WTC11 (cell line): ENCODE results near the gene NDRG2. TPM values are rescaled to one million over a fixed set of nuclear protein-coding genes. Genes with fewer than 3 reads are reported as not detected.
A peak's percentile ranks its signal among the peaks of the same experiment; 100 is the strongest.

ENCODE experiments used
- ATAC-seq: fragments of 200-7000 bp; cut with Tn5 transposase; 2 replicates; pipeline ENCODE4 v1.10.0; 2021; ENCODE audit warnings: mild to moderate bottlenecking, moderate library complexity
- CTCF ChIA-PET: fragments of 300-600 bp; sonication (Branson Sonifier 250); formaldehyde crosslinking; loops from one replicate; lab custom pipeline; 2021; ENCODE audit warnings: antibody characterized with exemption; lab: Charles Lee
- POLR2A ChIA-PET: fragments of 350-600 bp; sonication (Branson Sonifier 250); formaldehyde crosslinking; loops from one replicate; lab custom pipeline; 2021; ENCODE audit warnings: antibody characterized with exemption; lab: Charles Lee
- DNase-seq: peaks from one replicate; pipeline ENCODE4 v3.0.0; 2021; ENCODE audit warnings: low spot score
- H3K27ac Mint-ChIP-seq: 2 replicates; pipeline ENCODE4 v1.8.0; 2021; ENCODE audit warnings: mixed read lengths
- H3K27me3 Mint-ChIP-seq: 2 replicates; pipeline ENCODE4 v1.8.0; 2021; ENCODE audit warnings: low read depth, mild to moderate bottlenecking, moderate library complexity, mixed read lengths
- H3K36me3 Mint-ChIP-seq: 2 replicates; pipeline ENCODE4 v1.8.0; 2021; ENCODE audit warnings: mixed read lengths
- H3K4me1 Mint-ChIP-seq: 2 replicates; pipeline ENCODE4 v1.8.0; 2022; ENCODE audit warnings: mixed read lengths
- H3K4me3 Mint-ChIP-seq: 2 replicates; pipeline ENCODE4 v1.8.0; 2021; ENCODE audit warnings: mild to moderate bottlenecking, moderate library complexity, mixed read lengths
- H3K9me3 Mint-ChIP-seq: 2 replicates; pipeline ENCODE4 v1.8.0; 2021; ENCODE audit warnings: mixed read lengths
- CREM ChIP-seq: sonication (generic); formaldehyde crosslinking; IDR thresholded peaks from 2 replicates; pipeline ENCODE4 v1.8.1; 2022; ENCODE audit warnings: mild to moderate bottlenecking, missing genetic modification reagents, moderate library complexity
- ETV6 ChIP-seq: sonication (generic); formaldehyde crosslinking; IDR thresholded peaks from 2 replicates; pipeline ENCODE4 v1.8.1; 2022; ENCODE audit warnings: mild to moderate bottlenecking, missing genetic modification reagents
- FOXP1 ChIP-seq: sonication (generic); formaldehyde crosslinking; IDR thresholded peaks from 2 replicates; pipeline ENCODE4 v1.8.0; 2022; ENCODE audit warnings: missing genetic modification reagents, mild to moderate bottlenecking, moderate library complexity, borderline replicate concordance
- GABPB1 ChIP-seq: sonication (generic); formaldehyde crosslinking; IDR thresholded peaks from 2 replicates; pipeline ENCODE4 v1.8.1; 2023; ENCODE audit warnings: mild to moderate bottlenecking, missing genetic modification reagents
- HMGA2 ChIP-seq: fragments of 250-450 bp; sonication (Bioruptor Pico); IDR thresholded peaks from 2 replicates; pipeline ENCODE4 v1.4.0; 2021; ENCODE audit warnings: mild to moderate bottlenecking, moderate library complexity
- IRF2 ChIP-seq: sonication (generic); formaldehyde crosslinking; IDR thresholded peaks from 2 replicates; pipeline ENCODE4 v1.8.0; 2022; ENCODE audit warnings: low read depth, missing genetic modification reagents, borderline replicate concordance
- KAT7 ChIP-seq: sonication (generic); formaldehyde crosslinking; IDR thresholded peaks from 2 replicates; pipeline ENCODE4 v1.8.1; 2023; ENCODE audit warnings: missing genetic modification reagents, mild to moderate bottlenecking, borderline replicate concordance
- NFYB ChIP-seq: sonication (generic); formaldehyde crosslinking; conservative IDR thresholded peaks from 2 replicates; pipeline ENCODE4 v1.8.0; 2022; ENCODE audit warnings: low read depth, missing genetic modification reagents
- NR2C2 ChIP-seq: sonication (generic); formaldehyde crosslinking; IDR thresholded peaks from 2 replicates; pipeline ENCODE4 v1.8.0; 2022; ENCODE audit warnings: mild to moderate bottlenecking, missing genetic modification reagents
- SMAD3 ChIP-seq: sonication (generic); formaldehyde crosslinking; IDR thresholded peaks from 2 replicates; pipeline ENCODE4 v1.8.0; 2022; ENCODE audit warnings: missing genetic modification reagents, mild to moderate bottlenecking, borderline replicate concordance
- TCF7 ChIP-seq: sonication (generic); formaldehyde crosslinking; IDR thresholded peaks from 2 replicates; pipeline ENCODE4 v1.8.0; 2022; ENCODE audit warnings: mild to moderate bottlenecking, low read depth, missing genetic modification reagents, moderate library complexity
- TEAD4 ChIP-seq: sonication (generic); formaldehyde crosslinking; IDR thresholded peaks from 2 replicates; pipeline ENCODE4 v1.8.0; 2022; ENCODE audit warnings: mild to moderate bottlenecking, missing genetic modification reagents
- ZNF219 ChIP-seq: sonication (generic); formaldehyde crosslinking; IDR thresholded peaks from 2 replicates; pipeline ENCODE4 v1.8.0; 2023; ENCODE audit warnings: missing genetic modification reagents, mild to moderate bottlenecking, borderline replicate concordance
- ZNF263 ChIP-seq: sonication (generic); formaldehyde crosslinking; IDR thresholded peaks from 2 replicates; pipeline ENCODE4 v1.8.1; 2022; ENCODE audit warnings: low read depth, mild to moderate bottlenecking, moderate library complexity, missing genetic modification reagents
- ZNF317 ChIP-seq: sonication (generic); formaldehyde crosslinking; IDR thresholded peaks from 2 replicates; pipeline ENCODE4 v1.8.1; 2023; ENCODE audit warnings: low read depth, mild to moderate bottlenecking, moderate library complexity, missing genetic modification reagents, borderline replicate concordance
- total RNA-seq: library from RNA; stranded (reverse); gene quantifications from 3 replicates; pipeline ENCODE4 v1.2.3, GENCODE V29; 2021
- TF ChIP-seq, protein P1 (sequence below): sonication (generic); formaldehyde crosslinking; IDR thresholded peaks from 2 replicates; pipeline ENCODE4 v1.8.1; 2023; ENCODE audit warnings: mild to moderate bottlenecking, missing genetic modification reagents, moderate library complexity
- TF ChIP-seq, protein P2 (sequence below): fragments of 200-600 bp; IDR thresholded peaks from 2 replicates; pipeline ENCODE4 v1.8.0; 2022; ENCODE audit warnings: antibody characterized with exemption
- TF ChIP-seq, protein P3 (sequence below): sonication (generic); formaldehyde crosslinking; IDR thresholded peaks from 2 replicates; pipeline ENCODE4 v1.8.0; 2023; ENCODE audit warnings: missing genetic modification reagents
- TF ChIP-seq, protein P4 (sequence below): sonication (generic); formaldehyde crosslinking; IDR thresholded peaks from 2 replicates; pipeline ENCODE4 v1.8.1; 2023; ENCODE audit warnings: mild to moderate bottlenecking, missing genetic modification reagents
- TF ChIP-seq, protein P5 (sequence below): sonication (generic); formaldehyde crosslinking; IDR thresholded peaks from 2 replicates; pipeline ENCODE4 v1.8.0; 2022; ENCODE audit warnings: mild to moderate bottlenecking, missing genetic modification reagents
- TF ChIP-seq, protein P6 (sequence below): sonication (generic); formaldehyde crosslinking; IDR thresholded peaks from 2 replicates; pipeline ENCODE4 v1.8.0; 2023; ENCODE audit warnings: missing genetic modification reagents, mild to moderate bottlenecking, borderline replicate concordance

The NDRG2 gene
- total RNA-seq, 1 experiment from 2014 or later, result 32.2 TPM

DNA sequence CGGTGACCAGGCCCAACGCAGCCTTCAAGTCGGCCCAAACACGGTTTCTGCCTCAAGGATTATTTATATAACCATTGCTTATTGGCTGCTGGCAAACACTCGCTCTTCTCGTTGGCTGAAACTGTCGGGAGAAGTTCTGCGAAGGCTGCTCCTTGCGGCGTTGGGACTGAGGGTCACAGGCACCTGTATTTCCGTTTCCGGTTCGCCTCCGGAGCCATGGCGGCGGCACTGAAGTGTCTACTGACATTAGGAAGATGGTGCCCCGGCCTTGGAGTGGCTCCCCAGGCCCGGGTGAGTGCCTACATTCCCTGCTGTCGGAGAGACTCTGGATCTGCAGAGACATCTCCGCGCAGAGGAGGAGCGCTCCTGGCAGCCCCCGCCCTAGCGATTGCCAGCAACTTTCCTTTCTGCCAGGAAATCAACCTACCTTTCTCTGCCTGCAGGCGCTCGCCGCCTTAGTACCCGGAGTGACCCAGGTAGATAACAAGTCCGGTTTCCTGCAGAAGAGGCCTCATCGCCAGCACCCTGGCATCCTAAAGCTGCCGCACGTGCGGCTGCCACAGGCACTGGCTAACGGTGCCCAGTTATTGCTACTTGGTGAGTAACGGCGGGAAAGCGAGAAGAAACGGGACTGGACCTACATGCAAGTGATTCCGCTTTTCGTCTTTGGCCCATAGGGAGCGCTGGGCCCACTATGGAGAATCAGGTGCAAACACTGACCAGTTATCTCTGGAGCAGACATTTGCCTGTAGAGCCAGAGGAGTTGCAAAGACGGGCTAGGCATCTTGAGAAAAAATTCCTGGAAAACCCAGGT is 34.9 kb downstream of the NDRG2 start, which contains the start of gene METTL17:
Gene METTL17 (plus strand): TSS at position 194 of the 814 bp plus-strand sequence. CDS start 23 bp downstream, at position 217.
- TF ChIP-seq NR2C2 (CRISPR knock-in tag) (peak; percentile 86), GABPB1 (CRISPR knock-in tag) (peak; percentile 61), ETV6 (peak; percentile 60; the same call in 1 of the 2 replicates), TCF7 (no peak), ZNF219 (CRISPR knock-in tag) (no peak), SMAD3 (CRISPR knock-in tag) (no peak), NFYB (CRISPR knock-in tag) (peak; percentile 91), ZNF317 (CRISPR knock-in tag) (no peak), TEAD4 (CRISPR knock-in tag) (no peak), CREM (CRISPR knock-in tag) (0 out of 2 replicates have a peak, but pooled peaks have one; percentile 21), ZNF263 (CRISPR knock-in tag) (no peak), KAT7 (no peak), IRF2 (CRISPR knock-in tag) (no peak), HMGA2 (CRISPR knock-in tag) (no peak), FOXP1 (CRISPR knock-in tag) (peak; percentile 21; the same call in 1 of the 2 replicates)
- TF ChIP-seq, protein P1, sequence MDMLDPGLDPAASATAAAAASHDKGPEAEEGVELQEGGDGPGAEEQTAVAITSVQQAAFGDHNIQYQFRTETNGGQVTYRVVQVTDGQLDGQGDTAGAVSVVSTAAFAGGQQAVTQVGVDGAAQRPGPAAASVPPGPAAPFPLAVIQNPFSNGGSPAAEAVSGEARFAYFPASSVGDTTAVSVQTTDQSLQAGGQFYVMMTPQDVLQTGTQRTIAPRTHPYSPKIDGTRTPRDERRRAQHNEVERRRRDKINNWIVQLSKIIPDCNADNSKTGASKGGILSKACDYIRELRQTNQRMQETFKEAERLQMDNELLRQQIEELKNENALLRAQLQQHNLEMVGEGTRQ (CRISPR knock-in tag), result 0 out of 2 replicates have a peak, but pooled peaks have one; percentile 30
- TF ChIP-seq, protein P2, sequence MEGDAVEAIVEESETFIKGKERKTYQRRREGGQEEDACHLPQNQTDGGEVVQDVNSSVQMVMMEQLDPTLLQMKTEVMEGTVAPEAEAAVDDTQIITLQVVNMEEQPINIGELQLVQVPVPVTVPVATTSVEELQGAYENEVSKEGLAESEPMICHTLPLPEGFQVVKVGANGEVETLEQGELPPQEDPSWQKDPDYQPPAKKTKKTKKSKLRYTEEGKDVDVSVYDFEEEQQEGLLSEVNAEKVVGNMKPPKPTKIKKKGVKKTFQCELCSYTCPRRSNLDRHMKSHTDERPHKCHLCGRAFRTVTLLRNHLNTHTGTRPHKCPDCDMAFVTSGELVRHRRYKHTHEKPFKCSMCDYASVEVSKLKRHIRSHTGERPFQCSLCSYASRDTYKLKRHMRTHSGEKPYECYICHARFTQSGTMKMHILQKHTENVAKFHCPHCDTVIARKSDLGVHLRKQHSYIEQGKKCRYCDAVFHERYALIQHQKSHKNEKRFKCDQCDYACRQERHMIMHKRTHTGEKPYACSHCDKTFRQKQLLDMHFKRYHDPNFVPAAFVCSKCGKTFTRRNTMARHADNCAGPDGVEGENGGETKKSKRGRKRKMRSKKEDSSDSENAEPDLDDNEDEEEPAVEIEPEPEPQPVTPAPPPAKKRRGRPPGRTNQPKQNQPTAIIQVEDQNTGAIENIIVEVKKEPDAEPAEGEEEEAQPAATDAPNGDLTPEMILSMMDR, result no peak
- TF ChIP-seq, protein P3, sequence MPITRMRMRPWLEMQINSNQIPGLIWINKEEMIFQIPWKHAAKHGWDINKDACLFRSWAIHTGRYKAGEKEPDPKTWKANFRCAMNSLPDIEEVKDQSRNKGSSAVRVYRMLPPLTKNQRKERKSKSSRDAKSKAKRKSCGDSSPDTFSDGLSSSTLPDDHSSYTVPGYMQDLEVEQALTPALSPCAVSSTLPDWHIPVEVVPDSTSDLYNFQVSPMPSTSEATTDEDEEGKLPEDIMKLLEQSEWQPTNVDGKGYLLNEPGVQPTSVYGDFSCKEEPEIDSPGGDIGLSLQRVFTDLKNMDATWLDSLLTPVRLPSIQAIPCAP, result 0 out of 2 replicates have a peak, but pooled peaks have one; percentile 40
- TF ChIP-seq, protein P4, sequence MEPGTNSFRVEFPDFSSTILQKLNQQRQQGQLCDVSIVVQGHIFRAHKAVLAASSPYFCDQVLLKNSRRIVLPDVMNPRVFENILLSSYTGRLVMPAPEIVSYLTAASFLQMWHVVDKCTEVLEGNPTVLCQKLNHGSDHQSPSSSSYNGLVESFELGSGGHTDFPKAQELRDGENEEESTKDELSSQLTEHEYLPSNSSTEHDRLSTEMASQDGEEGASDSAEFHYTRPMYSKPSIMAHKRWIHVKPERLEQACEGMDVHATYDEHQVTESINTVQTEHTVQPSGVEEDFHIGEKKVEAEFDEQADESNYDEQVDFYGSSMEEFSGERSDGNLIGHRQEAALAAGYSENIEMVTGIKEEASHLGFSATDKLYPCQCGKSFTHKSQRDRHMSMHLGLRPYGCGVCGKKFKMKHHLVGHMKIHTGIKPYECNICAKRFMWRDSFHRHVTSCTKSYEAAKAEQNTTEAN (CRISPR knock-in tag), result 0 out of 2 replicates have a peak, but pooled peaks have one; percentile 34
- TF ChIP-seq, protein P5, sequence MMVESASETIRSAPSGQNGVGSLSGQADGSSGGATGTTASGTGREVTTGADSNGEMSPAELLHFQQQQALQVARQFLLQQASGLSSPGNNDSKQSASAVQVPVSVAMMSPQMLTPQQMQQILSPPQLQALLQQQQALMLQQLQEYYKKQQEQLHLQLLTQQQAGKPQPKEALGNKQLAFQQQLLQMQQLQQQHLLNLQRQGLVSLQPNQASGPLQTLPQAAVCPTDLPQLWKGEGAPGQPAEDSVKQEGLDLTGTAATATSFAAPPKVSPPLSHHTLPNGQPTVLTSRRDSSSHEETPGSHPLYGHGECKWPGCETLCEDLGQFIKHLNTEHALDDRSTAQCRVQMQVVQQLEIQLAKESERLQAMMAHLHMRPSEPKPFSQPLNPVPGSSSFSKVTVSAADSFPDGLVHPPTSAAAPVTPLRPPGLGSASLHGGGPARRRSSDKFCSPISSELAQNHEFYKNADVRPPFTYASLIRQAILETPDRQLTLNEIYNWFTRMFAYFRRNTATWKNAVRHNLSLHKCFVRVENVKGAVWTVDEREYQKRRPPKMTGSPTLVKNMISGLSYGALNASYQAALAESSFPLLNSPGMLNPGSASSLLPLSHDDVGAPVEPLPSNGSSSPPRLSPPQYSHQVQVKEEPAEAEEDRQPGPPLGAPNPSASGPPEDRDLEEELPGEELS (CRISPR knock-in tag), result 0 out of 2 replicates have a peak, but pooled peaks have one; percentile 54
- TF ChIP-seq, protein P6, sequence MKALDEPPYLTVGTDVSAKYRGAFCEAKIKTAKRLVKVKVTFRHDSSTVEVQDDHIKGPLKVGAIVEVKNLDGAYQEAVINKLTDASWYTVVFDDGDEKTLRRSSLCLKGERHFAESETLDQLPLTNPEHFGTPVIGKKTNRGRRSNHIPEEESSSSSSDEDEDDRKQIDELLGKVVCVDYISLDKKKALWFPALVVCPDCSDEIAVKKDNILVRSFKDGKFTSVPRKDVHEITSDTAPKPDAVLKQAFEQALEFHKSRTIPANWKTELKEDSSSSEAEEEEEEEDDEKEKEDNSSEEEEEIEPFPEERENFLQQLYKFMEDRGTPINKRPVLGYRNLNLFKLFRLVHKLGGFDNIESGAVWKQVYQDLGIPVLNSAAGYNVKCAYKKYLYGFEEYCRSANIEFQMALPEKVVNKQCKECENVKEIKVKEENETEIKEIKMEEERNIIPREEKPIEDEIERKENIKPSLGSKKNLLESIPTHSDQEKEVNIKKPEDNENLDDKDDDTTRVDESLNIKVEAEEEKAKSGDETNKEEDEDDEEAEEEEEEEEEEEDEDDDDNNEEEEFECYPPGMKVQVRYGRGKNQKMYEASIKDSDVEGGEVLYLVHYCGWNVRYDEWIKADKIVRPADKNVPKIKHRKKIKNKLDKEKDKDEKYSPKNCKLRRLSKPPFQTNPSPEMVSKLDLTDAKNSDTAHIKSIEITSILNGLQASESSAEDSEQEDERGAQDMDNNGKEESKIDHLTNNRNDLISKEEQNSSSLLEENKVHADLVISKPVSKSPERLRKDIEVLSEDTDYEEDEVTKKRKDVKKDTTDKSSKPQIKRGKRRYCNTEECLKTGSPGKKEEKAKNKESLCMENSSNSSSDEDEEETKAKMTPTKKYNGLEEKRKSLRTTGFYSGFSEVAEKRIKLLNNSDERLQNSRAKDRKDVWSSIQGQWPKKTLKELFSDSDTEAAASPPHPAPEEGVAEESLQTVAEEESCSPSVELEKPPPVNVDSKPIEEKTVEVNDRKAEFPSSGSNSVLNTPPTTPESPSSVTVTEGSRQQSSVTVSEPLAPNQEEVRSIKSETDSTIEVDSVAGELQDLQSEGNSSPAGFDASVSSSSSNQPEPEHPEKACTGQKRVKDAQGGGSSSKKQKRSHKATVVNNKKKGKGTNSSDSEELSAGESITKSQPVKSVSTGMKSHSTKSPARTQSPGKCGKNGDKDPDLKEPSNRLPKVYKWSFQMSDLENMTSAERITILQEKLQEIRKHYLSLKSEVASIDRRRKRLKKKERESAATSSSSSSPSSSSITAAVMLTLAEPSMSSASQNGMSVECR, result no peak
- H3K9me3 Mint-ChIP-seq, result no peaks in the 10 kb centered on the region
- ChIA-PET CTCF (interaction anchor here (0.9 to 2.3 kb wide), 2 partner anchors 19 kb away, joined by 3 to 12 read pairs; no protein-coding TSS in a partner anchor), POLR2A (no interaction called here)
- peak within 1 kb of the TSS; percentile 91; the same call in 1 of the 2 replicates for H3K27ac Mint-ChIP-seq
- H3K27me3 Mint-ChIP-seq, result no peaks in the 10 kb centered on the region; the same call in 1 of the 2 replicates
- peak within 1 kb of the TSS; percentile 89 for H3K4me3 Mint-ChIP-seq
- H3K36me3 Mint-ChIP-seq, result peaks cover 37% of the 10 kb centered on the region
- DNase-seq (peak; percentile 82), ATAC-seq (peak; percentile 96)
- H3K4me1 Mint-ChIP-seq, result peaks cover 17% of the 10 kb centered on the region
